Ovary (tissue), 3 donors: ENCODE measurements around the gene SUPT20HL1.
"Not testable (repeated sequence)": the region's sequence is repeated elsewhere in the genome, so short reads cannot be mapped to it uniquely, and the experiment has no call there.

Experiments
- CTCF ChIP-seq, 3 donors: fragments of 450-650 bp in 2 of 3; fragments of 200-600 bp in 1 of 3; IDR thresholded peaks; one replicate each; pipeline versions ENCODE4 v1.5.1 to v1.8.0; 2016 to 2022; ENCODE audit warnings: antibody characterized with exemption in 3 of 3, mild to moderate bottlenecking in 1 of 3
- EP300 ChIP-seq: sonication (generic); formaldehyde crosslinking; IDR thresholded peaks from one replicate; pipeline ENCODE4 v1.6.1; 2017; ENCODE audit warnings: antibody characterized with exemption
- POLR2A ChIP-seq: fragments of 450-650 bp; IDR thresholded peaks from one replicate; pipeline ENCODE4 v1.6.1; 2017; ENCODE audit warnings: antibody characterized with exemption, mild to moderate bottlenecking, moderate library complexity
- donor health status: DM: no; HTN: no; CAD: no.

- TF ChIP-seq POLR2A; CTCF (IDR thresholded peaks at IDR 0.05); EP300: not testable (repeated sequence)
Observed at GRCh38 chrX:24312249-24312607, 48.2 kb upstream of the SUPT20HL1 start.
